Gastroesophageal sphincter (tissue), 4 donors: ENCODE data around the gene LARGE1. TPM values are rescaled to one million over a fixed set of nuclear protein-coding genes. Genes with fewer than 3 reads are reported as not detected.
"Not testable (repeated sequence)": the region's sequence is repeated elsewhere in the genome, so short reads cannot be mapped to it uniquely, and the experiment has no call there.

Source experiments
- ATAC-seq: fragments of 150-250 bp; one replicate; pipeline ENCODE4 v1.9.1; 2016; ENCODE audit warnings: mild to moderate bottlenecking, moderate library complexity
- H3K27ac ChIP-seq, 4 donors: fragments of 200-600 bp; sonication (generic) in 3 of 4; 1 replicate in 3 of 4; 2 replicates in 1 of 4; pipeline ENCODE4 v1.5.1; 2016 to 2019
- H3K27me3 ChIP-seq: fragments of 200-600 bp; sonication (generic); one replicate; pipeline ENCODE4 v1.5.1; 2019
- H3K36me3 ChIP-seq, 2 donors: fragments of 200-600 bp; sonication (generic); one replicate each; pipeline ENCODE4 v1.5.1; 2019; ENCODE audit warnings: control low read depth in 1 of 2
- H3K4me1 ChIP-seq, 3 donors: fragments of 200-600 bp; sonication (generic); 1 replicate in 2 of 3; 2 replicates in 1 of 3; pipeline ENCODE4 v1.5.1; 2016 to 2019; ENCODE audit warnings: control low read depth in 2 of 3
- H3K4me3 ChIP-seq, 2 donors: fragments of 200-600 bp; sonication (generic); one replicate each; pipeline ENCODE4 v1.5.1; 2019; ENCODE audit warnings: mild to moderate bottlenecking in 1 of 2, moderate library complexity in 1 of 2
- H3K9me3 ChIP-seq, 3 donors: fragments of 200-600 bp; sonication (generic); one replicate each; pipeline ENCODE4 v1.5.1; 2017 to 2019; ENCODE audit warnings: control low read depth in 2 of 3
- EP300 ChIP-seq: sonication (generic); formaldehyde crosslinking; IDR thresholded peaks from one replicate; pipeline ENCODE4 v1.6.1; 2017; ENCODE audit warnings: antibody characterized with exemption, mild to moderate bottlenecking
- POLR2A ChIP-seq, 2 donors: fragments of 450-650 bp; IDR thresholded peaks; one replicate each; pipeline ENCODE4 v1.6.1; 2017; ENCODE audit warnings: antibody characterized with exemption in 2 of 2, mild to moderate bottlenecking in 2 of 2, moderate library complexity in 1 of 2
- POLR2AphosphoS5 ChIP-seq: sonication (generic); formaldehyde crosslinking; IDR thresholded peaks from one replicate; pipeline ENCODE4 v1.6.1; 2017; ENCODE audit warnings: antibody characterized with exemption
- WGBS, 2 donors: methylation state at CpG; one replicate each; pipeline ENCODE4 v1.1.5; 2018; ENCODE audit warnings: low coverage in 1 of 2; 5-methylcytosine and 5-hydroxymethylcytosine counted together
- total RNA-seq, 4 donors: library from RNA; depleted of rRNA; stranded (reverse); fragments of >200 nt; gene quantifications; one replicate each; pipeline ENCODE4 v1.1.0, GENCODE V29; 2016
- TF ChIP-seq, protein P1 (sequence below), 4 experiments: fragments of 200-600 bp in 2 of 4; fragments of 450-650 bp in 2 of 4; sonication (generic) in 1 of 4; IDR thresholded peaks; one replicate each; pipeline ENCODE4 v1.5.1; 2017 to 2019; ENCODE audit warnings: antibody characterized with exemption in 4 of 4, mild to moderate bottlenecking in 2 of 4, moderate library complexity in 2 of 4

The LARGE1 gene
- total RNA-seq, 4 donors from 2014 or later: 23.0 to 67.8 (median 48.0) TPM

DNA sequence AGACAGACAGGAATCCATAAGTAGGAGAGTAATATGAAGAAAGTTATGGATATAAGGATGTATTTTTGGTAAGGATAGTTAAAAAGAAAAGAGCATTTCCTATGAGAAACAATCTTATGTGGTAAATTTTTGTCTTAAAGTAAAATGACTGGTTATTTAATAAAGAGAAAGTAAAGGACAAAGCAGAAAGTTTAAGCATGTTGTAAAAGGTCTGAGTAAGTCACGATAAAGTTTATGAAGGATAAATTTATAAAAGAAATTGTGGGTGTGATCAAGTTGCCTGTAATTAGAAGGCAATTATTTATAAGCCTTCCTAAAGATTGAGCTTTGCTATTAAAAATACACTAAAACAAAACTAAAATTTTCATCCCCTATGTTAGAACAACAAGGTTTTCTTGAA lies 547.4 kb downstream of the LARGE1 start:
- Histone ChIP-seq H3K4me3 (no peak overlapping the region), H3K9me3 (peaks cover 0 to 6% (median 0%) of the 10 kb centered on the region in 3 donors), H3K36me3 (no peaks in the 10 kb centered on the region), H3K27me3 (no peaks in the 10 kb centered on the region), H3K27ac (no peak overlapping the region), H3K4me1 (no peaks in the 10 kb centered on the region)
- 86 to 92% methylated on average over 1 of the region's 1 CpG for WGBS, 2 donors
- no peak for ATAC-seq
- TF ChIP-seq EP300 (no peak), POLR2A (IDR thresholded peaks at IDR 0.05) (no peak), POLR2AphosphoS5 (no peak)
- TF ChIP-seq, protein P1, sequence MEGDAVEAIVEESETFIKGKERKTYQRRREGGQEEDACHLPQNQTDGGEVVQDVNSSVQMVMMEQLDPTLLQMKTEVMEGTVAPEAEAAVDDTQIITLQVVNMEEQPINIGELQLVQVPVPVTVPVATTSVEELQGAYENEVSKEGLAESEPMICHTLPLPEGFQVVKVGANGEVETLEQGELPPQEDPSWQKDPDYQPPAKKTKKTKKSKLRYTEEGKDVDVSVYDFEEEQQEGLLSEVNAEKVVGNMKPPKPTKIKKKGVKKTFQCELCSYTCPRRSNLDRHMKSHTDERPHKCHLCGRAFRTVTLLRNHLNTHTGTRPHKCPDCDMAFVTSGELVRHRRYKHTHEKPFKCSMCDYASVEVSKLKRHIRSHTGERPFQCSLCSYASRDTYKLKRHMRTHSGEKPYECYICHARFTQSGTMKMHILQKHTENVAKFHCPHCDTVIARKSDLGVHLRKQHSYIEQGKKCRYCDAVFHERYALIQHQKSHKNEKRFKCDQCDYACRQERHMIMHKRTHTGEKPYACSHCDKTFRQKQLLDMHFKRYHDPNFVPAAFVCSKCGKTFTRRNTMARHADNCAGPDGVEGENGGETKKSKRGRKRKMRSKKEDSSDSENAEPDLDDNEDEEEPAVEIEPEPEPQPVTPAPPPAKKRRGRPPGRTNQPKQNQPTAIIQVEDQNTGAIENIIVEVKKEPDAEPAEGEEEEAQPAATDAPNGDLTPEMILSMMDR (IDR thresholded peaks at IDR 0.05): no peak

DNA sequence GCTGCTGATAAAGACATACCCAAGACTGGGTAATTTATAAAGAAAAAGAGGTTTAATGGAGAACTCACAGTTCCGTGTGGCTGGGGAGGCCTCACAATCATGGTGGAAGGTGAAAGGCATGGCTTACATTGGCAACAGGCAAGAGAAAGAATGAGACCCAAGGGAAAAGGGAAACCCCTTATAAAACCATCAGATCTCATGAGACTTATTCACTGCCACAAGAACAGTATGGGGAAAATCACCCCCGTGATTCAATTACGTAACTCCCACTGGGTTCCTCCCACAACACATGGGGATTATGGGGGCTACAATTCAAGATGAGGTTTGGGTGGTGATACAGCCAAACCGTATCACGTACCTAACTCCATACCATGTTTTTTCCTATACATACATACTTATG lies 557.0 kb downstream of the LARGE1 start:
- WGBS, 2 donors: 95 to 97% methylated on average over 3 to 5 of the region's 5 CpGs
- H3K27me3 ChIP-seq, H3K4me1 ChIP-seq, H3K36me3 ChIP-seq, H3K27ac ChIP-seq, H3K4me3 ChIP-seq, ATAC-seq, H3K9me3 ChIP-seq: not testable (repeated sequence)

DNA sequence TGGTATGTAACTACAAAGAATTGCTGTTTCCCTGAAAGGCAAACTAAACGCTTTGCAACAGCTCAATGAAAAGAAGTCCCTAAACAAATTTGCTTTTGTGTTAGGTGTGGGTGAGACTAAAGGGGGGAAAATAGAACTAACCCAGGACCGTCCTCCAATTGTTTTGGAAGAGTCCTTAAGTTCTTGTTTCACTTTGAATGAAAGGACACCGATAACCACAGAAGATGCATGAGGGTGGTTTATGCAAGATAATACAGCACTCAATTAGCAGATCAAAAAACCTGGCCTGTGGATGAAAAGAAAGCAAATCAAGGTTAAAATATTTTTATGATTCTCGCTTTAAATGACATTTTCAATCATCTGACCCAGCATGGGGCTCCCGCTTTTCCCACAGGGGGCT lies 557.6 kb downstream of the LARGE1 start:
- Histone ChIP-seq H3K4me3 (no peak overlapping the region), H3K27me3 (no peaks in the 10 kb centered on the region), H3K4me1 (no peaks in the 10 kb centered on the region), H3K9me3 (no peaks in the 10 kb centered on the region), H3K36me3 (peaks cover 0 to 6% of the 10 kb centered on the region in 2 donors), H3K27ac (no peak overlapping the region)
- WGBS, 2 donors: 91 to 100% methylated on average over 3 to 5 of the region's 5 CpGs
- no peak for ATAC-seq
- TF ChIP-seq EP300: no peak
- TF ChIP-seq, protein P1 (IDR thresholded peaks at IDR 0.05): no peak
- TF ChIP-seq POLR2AphosphoS5: no peak
- no peak for TF ChIP-seq POLR2A (IDR thresholded peaks at IDR 0.05)

DNA sequence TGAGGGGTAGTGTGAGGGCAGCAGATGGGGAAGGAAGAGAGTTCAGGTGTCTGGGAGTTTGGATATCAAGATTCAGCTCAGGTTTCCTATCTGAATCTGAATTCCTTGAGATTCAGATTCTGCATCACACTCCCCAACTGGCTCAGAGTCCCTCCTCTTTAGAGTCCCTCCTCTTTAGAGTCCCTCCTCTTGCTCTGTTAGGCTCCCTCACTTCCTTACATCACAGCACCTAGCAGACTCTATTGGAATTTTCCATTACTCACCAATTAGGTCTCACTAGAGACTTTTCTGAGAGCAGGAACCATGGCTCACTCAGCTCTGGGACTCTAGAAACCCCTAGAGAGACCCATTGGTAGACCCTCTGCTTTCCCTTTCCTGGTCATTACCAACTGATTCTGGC lies 558.7 kb downstream of the LARGE1 start:
- Histone ChIP-seq H3K27me3 (no peaks in the 10 kb centered on the region), H3K4me1 (no peaks in the 10 kb centered on the region), H3K36me3 (peaks cover 0 to 16% of the 10 kb centered on the region in 2 donors), H3K4me3 (no peak overlapping the region), H3K27ac (no peak overlapping the region), H3K9me3 (no peaks in the 10 kb centered on the region)
- no peak for ATAC-seq
- TF ChIP-seq POLR2AphosphoS5 (no peak), POLR2A (IDR thresholded peaks at IDR 0.05) (no peak), EP300 (no peak)
- TF ChIP-seq, protein P1 (IDR thresholded peaks at IDR 0.05): no peak

DNA sequence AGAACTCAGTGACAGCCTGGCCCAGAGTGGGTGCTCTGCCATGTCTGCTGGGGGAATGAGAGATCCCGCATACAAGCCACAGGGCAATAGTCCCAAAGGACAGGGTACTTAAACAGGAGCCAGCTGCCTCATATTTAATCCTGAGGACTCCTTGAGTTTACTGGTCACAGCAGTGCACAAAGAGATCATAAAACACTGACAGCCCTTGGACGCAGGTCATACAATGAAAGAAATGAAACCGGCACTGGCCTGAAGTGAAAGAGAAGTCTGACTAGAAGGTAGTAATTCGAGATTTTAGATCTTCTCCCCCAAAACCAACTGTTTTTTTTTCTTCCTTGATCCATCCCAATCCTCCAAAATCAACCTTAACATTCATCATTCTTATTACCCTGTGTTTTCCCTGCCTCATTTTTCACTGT lies 562.3 kb downstream of the LARGE1 start:
- 75 to 90% methylated on average over 4 of the region's 4 CpGs for WGBS, 2 donors
- Histone ChIP-seq H3K27me3 (no peaks in the 10 kb centered on the region), H3K27ac (no peak overlapping the region), H3K9me3 (no peaks in the 10 kb centered on the region), H3K4me1 (no peaks in the 10 kb centered on the region), H3K4me3 (no peak overlapping the region), H3K36me3 (peaks cover 0 to 16% of the 10 kb centered on the region in 2 donors)
- TF ChIP-seq, protein P1 (IDR thresholded peaks at IDR 0.05): no peak
- no peak for TF ChIP-seq POLR2AphosphoS5
- no peak for TF ChIP-seq EP300
- TF ChIP-seq POLR2A (IDR thresholded peaks at IDR 0.05): no peak
- ATAC-seq: no peak
